ENCODE data around the gene GMEB1.

- TF ChIP-seq YY1 (IDR thresholded peaks at IDR 0.05; ENCODE audit: insufficient read depth, insufficient read length) (no peak), ZNF274 (IDR thresholded peaks at IDR 0.05; ENCODE audit: low read depth, low read length) (no peak)
These were observed 87.1 kb downstream of the GMEB1 start for GRCh38 chr1:28755701-28756100.

Measured in NT2/D1 (cell line).